Panc1 (cell line): ENCODE measurements around the gene LTB. TPM values are rescaled to one million over a fixed set of nuclear protein-coding genes. Genes with fewer than 3 reads are reported as not detected.

ENCODE experiments used
- ATAC-seq: fragments of 200-7000 bp; cut with Tn5 transposase; 2 replicates; pipeline ENCODE4 v1.9.1; 2020; ENCODE audit warnings: mild to moderate bottlenecking, moderate library complexity
- BruUV-seq: library from RNA; stranded (reverse); fragments of 400-500 nt; replicated peaks from 2 replicates; lab custom pipeline; 2021; lab: Mats Ljungman, UMichigan
- CTCF ChIA-PET: fragments of 300-600 bp; sonication (Branson Sonifier 250); formaldehyde crosslinking; loops from one replicate; lab custom pipeline; 2022; ENCODE audit warnings: antibody characterized with exemption; lab: Charles Lee
- POLR2A ChIA-PET: fragments of 300-600 bp; sonication (Branson Sonifier 250); formaldehyde crosslinking; loops from one replicate; lab custom pipeline; 2022; ENCODE audit warnings: antibody characterized with exemption; lab: Charles Lee
- DNase-seq: peaks from one replicate; pipeline ENCODE4 v3.0.0-alpha.2; 2010; ENCODE audit warnings: low read depth, low spot score
- H3K27ac ChIP-seq: 2 replicates; pipeline ENCODE4 v1.5.1; 2011; ENCODE audit warnings: mild to moderate bottlenecking, low read length, inconsistent platforms
- H3K27me3 ChIP-seq: fragments of 200-500 bp; sonication (Bioruptor generic); 2 replicates; pipeline ENCODE4 v1.6.0; 2014; ENCODE audit warnings: low read length, inconsistent platforms; ENCODE audit not compliant: control insufficient read depth, insufficient read depth
- H3K36me3 ChIP-seq: fragments of 200-500 bp; sonication (Bioruptor generic); 2 replicates; pipeline ENCODE4 v1.5.1; 2014; ENCODE audit warnings: inconsistent platforms, mild to moderate bottlenecking, low read length, moderate library complexity; ENCODE audit not compliant: control insufficient read depth, insufficient read depth
- H3K4me1 ChIP-seq: 2 replicates; pipeline ENCODE4 v1.5.1; 2011; ENCODE audit warnings: inconsistent platforms, mild to moderate bottlenecking, low read length, moderate library complexity; ENCODE audit not compliant: control insufficient read depth, insufficient read depth
- H3K4me3 ChIP-seq, 2 experiments: 2 replicates each; pipeline ENCODE4 v1.5.1; 2011 to 2012; ENCODE audit warnings: low read depth in 2 of 2, low read length in 2 of 2, mild to moderate bottlenecking in 2 of 2, inconsistent platforms in 1 of 2, moderate library complexity in 1 of 2
- H3K9me3 ChIP-seq: fragments of 200-500 bp; sonication (Bioruptor generic); 2 replicates; pipeline ENCODE4 v1.5.1; 2014; ENCODE audit warnings: low read depth, mild to moderate bottlenecking, inconsistent platforms, low read length, moderate library complexity; ENCODE audit not compliant: control insufficient read depth, insufficient read depth
- CTCF ChIP-seq: fragments of 450-650 bp; IDR thresholded peaks from 2 replicates; pipeline ENCODE4 v1.5.1; 2017; ENCODE audit warnings: mild to moderate bottlenecking
- POLR2AphosphoS5 ChIP-seq: IDR thresholded peaks from 2 replicates; pipeline ENCODE4 v1.6.1; 2012; ENCODE audit warnings: mild to moderate bottlenecking, low read depth, low read length, moderate library complexity
- REST ChIP-seq, 2 experiments: IDR thresholded peaks; 2 replicates each; pipeline ENCODE4 v1.6.1; 2011 to 2012; ENCODE audit warnings: low read depth in 2 of 2, control low read depth in 1 of 2, low read length in 1 of 2, mild to moderate bottlenecking in 1 of 2, moderate library complexity in 1 of 2; ENCODE audit not compliant: insufficient read depth in 1 of 2
- SIN3A ChIP-seq: IDR thresholded peaks from 2 replicates; pipeline ENCODE4 v1.6.1; 2012; ENCODE audit warnings: low read depth, mild to moderate bottlenecking, low read length, moderate library complexity, borderline replicate concordance; ENCODE audit not compliant: insufficient read depth
- TCF7L2 ChIP-seq: IDR thresholded peaks from 2 replicates; pipeline ENCODE4 v1.6.1; 2011; ENCODE audit warnings: mild to moderate bottlenecking, low read depth, low read length, inconsistent platforms
- in situ Hi-C: cut with HindIII; loops from 2 replicates; pipeline ENCODE4 v1.10.0; 2016; ENCODE audit warnings: low sequenced_read_pairs, low pct_unique_long_range_greater_than_20kb
- intact Hi-C: fragments of 100-400 bp; cut with micrococcal nuclease; formaldehyde crosslinking; loops from one replicate; pipeline ENCODE4 v1.10.0; 2022; ENCODE audit not compliant: unreplicated experiment
- total RNA-seq: library from RNA; stranded (reverse); gene quantifications from one replicate; pipeline ENCODE4 v1.2.1, GENCODE V29; 2021; ENCODE audit not compliant: unreplicated experiment

The LTB gene
- total RNA-seq, 1 experiment from 2014 or later = 3.7 TPM

DNA sequence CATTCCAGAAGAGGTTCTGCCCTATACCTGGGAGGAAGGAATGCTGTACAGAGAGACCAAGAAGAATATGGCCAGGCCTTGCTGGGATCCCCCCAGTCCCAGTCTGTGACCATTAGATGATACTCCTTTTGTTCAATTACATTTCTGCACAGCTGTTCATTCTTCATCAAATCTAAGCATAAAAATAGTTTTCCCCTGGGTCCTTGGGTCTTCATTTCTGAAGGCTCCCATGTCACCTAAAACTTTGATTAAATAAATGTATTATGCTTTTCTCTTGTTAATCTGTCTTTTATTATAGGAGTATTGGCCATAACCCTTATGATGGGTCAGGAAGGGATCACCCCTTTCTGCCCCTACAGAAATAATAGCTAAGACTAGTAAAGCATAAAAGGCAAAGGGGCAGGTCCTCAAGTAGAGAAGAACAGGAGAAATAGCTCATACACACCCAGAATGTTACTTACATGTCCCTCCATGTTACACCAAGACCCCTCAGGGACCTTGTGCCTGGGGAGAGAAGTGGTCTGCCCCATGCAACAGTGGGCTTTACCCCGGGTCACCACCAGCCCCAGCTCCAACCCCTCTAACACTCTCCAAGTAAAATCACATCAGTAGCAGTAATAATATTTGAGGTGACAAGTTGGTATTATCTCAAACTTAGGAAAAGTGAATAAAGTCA, 12.2 kb downstream of the LTB start:
- intact Hi-C loops = no loop called here
- no peaks in the 10 kb centered on the region for H3K4me1 ChIP-seq
- H3K9me3 ChIP-seq = no peaks in the 10 kb centered on the region
- H3K27ac ChIP-seq = no peak overlapping the region
- no peak for TF ChIP-seq REST (IDR thresholded peaks at IDR 0.05; ENCODE audit: insufficient read depth in 1 of 2, low read depth in 2 of 2, low read length in 1 of 2)
- no peak for TF ChIP-seq TCF7L2
- TF ChIP-seq SIN3A = no peak
- TF ChIP-seq CTCF = no peak
- no peak for TF ChIP-seq POLR2AphosphoS5
- no peaks in the 10 kb centered on the region for H3K36me3 ChIP-seq
- ChIA-PET POLR2A (no interaction called here), CTCF (no interaction called here)
- BruUV-seq = no TSS peak
- in situ Hi-C loops = no loop called here
- DNase-seq (no peak), ATAC-seq (no peak)
- H3K27me3 ChIP-seq = no peaks in the 10 kb centered on the region
- no peak overlapping the region for H3K4me3 ChIP-seq

DNA sequence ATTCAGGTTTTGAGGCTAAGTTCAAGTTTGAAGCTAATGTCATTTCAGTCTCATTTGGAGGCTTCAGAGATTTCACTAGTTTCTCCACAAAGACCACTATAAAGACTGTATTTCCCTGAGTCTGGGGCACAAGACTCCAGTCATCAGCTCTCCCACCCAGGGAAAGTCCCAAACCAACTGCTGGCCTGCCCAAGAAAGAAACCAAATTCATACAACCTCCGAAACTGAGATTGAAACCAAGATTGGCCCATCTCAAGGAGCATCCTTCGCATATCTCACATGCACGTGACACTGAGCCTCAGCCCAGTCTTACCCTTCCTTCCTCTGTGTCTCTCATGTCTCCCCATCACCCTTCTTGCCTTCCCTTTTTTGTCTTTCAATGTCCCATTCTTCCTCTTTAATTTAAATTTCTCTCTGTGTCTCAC, 13.7 kb downstream of the LTB start:
- H3K27me3 ChIP-seq = no peaks in the 10 kb centered on the region
- H3K9me3 ChIP-seq = no peaks in the 10 kb centered on the region
- intact Hi-C loops = no loop called here
- ChIA-PET POLR2A (no interaction called here), CTCF (no interaction called here)
- DNase-seq (no peak), ATAC-seq (no peak)
- in situ Hi-C loops = no loop called here
- TF ChIP-seq TCF7L2 (no peak), CTCF (no peak), REST (IDR thresholded peaks at IDR 0.05; ENCODE audit: insufficient read depth in 1 of 2, low read depth in 2 of 2, low read length in 1 of 2) (no peak), SIN3A (no peak), POLR2AphosphoS5 (no peak)
- no peaks in the 10 kb centered on the region for H3K36me3 ChIP-seq
- no peaks in the 10 kb centered on the region for H3K4me1 ChIP-seq
- H3K4me3 ChIP-seq = no peak overlapping the region
- BruUV-seq = no TSS peak
- H3K27ac ChIP-seq = no peak overlapping the region
